ENCODE data around the gene MGAT5. TPM values are rescaled to one million over a fixed set of nuclear protein-coding genes. Genes with fewer than 3 reads are reported as not detected.

Gene MGAT5
- total RNA-seq, 1 donor from 2014 or later, result 32.5 TPM

DNA sequence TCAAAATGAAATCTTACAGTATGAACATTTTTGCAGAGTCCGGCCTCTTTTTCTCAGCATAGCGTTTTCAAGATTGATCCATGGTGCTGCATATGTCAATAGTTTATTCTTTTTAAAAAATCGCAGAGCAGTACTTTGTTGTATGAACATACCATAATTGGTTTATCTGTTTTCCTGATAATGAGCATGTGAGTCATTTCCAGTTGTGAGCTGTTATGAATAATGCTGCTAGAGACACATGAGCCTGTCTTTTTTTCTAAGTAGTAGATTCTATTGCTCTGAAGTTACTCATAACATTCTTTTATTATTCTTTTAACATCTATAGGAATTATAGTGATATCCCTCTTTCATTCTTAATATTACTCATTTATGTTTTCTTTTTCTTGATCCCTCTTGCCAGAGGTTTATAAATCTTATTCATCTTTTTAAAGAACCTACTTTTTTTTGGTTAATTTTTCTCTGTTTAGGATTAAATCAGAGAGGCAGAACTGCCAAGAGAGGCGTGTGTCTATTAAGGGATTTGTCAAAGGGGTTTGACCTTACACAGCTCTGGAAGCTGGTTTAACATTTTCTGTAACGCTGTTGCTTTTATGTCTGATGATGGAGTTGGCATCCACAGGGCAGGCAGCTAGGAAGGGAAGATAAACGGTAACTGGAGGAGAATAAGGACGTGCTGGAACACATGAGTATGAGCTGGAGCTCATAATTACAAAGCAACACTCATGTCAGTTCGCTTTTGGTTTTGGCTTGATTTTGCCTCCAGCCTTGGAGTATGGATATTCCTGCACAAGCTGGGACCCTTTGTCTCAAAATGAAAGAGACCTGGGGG is 47.4 kb downstream of the MGAT5 start:
- Histone ChIP-seq H3K36me3 (ENCODE audit: control insufficient read depth, insufficient read depth, low read length) (no peaks in the 10 kb centered on the region), H3K4me3 (ENCODE audit: low read depth, low read length) (no peak overlapping the region), H3K27me3 (ENCODE audit: control insufficient read depth, insufficient read depth, low read length) (no peaks in the 10 kb centered on the region)
- TF ChIP-seq, protein P1, sequence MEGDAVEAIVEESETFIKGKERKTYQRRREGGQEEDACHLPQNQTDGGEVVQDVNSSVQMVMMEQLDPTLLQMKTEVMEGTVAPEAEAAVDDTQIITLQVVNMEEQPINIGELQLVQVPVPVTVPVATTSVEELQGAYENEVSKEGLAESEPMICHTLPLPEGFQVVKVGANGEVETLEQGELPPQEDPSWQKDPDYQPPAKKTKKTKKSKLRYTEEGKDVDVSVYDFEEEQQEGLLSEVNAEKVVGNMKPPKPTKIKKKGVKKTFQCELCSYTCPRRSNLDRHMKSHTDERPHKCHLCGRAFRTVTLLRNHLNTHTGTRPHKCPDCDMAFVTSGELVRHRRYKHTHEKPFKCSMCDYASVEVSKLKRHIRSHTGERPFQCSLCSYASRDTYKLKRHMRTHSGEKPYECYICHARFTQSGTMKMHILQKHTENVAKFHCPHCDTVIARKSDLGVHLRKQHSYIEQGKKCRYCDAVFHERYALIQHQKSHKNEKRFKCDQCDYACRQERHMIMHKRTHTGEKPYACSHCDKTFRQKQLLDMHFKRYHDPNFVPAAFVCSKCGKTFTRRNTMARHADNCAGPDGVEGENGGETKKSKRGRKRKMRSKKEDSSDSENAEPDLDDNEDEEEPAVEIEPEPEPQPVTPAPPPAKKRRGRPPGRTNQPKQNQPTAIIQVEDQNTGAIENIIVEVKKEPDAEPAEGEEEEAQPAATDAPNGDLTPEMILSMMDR (IDR thresholded peaks at IDR 0.05; ENCODE audit: insufficient read depth, low read length, poor library complexity, severe bottlenecking), result no peak
- no peak for DNase-seq (ENCODE audit: low read depth)

DNA sequence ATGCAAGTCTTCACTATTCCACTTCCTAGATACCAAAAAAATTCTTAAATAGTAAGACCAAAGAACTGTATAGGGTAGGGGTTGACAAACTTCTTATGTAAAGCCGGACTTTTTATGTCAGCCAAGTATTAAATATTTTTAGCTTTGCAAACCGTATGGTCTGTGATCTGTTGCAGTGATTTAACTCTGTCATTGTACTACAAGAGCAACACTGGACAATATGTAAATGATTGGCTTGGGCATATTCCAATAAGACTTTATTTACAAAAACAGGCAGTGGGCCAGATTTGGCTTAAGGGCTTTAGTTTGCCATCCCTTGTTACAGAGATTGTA is 48.0 kb downstream of the MGAT5 start:
- no peaks in the 10 kb centered on the region for H3K27me3 ChIP-seq (ENCODE audit: control insufficient read depth, insufficient read depth, low read length)
- H3K36me3 ChIP-seq (ENCODE audit: control insufficient read depth, insufficient read depth, low read length), result no peaks in the 10 kb centered on the region
- DNase-seq (ENCODE audit: low read depth), result no peak
- no peak overlapping the region for H3K4me3 ChIP-seq (ENCODE audit: low read depth, low read length)
- TF ChIP-seq, protein P1 (IDR thresholded peaks at IDR 0.05; ENCODE audit: insufficient read depth, low read length, poor library complexity, severe bottlenecking), result no peak

DNA sequence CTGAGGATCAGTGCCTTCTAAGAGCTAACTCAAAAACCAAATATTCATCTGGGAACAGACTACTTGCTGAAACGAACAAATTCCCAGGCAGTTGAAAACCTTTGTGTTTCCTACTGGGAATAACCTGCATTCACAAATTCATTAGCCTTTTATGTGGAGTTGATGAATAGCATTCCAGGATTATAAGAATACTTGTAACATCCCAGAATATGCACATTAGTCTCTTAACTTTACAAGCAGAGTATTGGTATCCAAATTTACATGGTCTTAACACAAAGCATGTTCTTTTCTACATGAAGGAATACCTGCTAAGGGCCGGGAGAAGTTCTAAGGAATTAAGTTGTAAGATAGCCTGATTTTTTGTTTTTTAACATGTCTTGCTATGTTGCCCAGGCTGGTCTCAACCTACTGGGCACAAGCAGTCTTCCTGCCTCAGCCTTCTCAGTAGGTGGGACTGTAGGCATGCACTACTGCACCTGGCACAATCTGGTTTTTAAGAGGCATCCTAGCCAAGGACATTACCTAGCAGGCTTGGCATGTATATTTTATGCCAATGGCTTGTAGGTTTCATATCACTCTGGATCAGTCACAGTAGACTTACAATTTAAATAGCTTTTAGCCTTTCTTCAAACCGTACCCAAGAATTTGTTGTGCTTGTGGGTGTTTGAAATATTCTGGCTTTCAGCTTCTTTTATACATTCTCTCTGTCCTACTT is 50.7 kb downstream of the MGAT5 start:
- Histone ChIP-seq H3K27me3 (ENCODE audit: control insufficient read depth, insufficient read depth, low read length) (no peaks in the 10 kb centered on the region), H3K36me3 (ENCODE audit: control insufficient read depth, insufficient read depth, low read length) (no peaks in the 10 kb centered on the region), H3K4me3 (ENCODE audit: low read depth, low read length) (no peak overlapping the region)
- DNase-seq (ENCODE audit: low read depth), result no peak
- TF ChIP-seq, protein P1 (IDR thresholded peaks at IDR 0.05; ENCODE audit: insufficient read depth, low read length, poor library complexity, severe bottlenecking), result no peak

DNA sequence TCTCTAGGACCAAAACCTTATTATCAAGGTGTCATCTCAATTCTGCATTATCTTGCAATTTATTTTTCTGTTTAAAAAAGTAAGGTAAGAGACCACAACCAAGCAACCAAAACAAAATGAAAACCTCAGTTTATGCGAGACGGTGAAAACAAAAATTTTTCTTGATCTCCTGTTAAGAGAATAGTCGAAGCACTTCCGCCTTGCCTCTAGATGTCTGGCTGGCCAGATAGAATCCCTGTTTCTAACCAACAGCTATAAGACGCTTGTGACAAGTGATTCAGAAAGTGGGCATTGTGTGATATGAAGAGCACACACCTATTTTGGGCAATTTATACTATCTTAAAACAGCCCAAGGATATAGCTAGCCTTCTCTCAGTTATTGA is 51.2 kb downstream of the MGAT5 start:
- H3K27me3 ChIP-seq (ENCODE audit: control insufficient read depth, insufficient read depth, low read length), result no peaks in the 10 kb centered on the region
- no peak overlapping the region for H3K4me3 ChIP-seq (ENCODE audit: low read depth, low read length)

DNA sequence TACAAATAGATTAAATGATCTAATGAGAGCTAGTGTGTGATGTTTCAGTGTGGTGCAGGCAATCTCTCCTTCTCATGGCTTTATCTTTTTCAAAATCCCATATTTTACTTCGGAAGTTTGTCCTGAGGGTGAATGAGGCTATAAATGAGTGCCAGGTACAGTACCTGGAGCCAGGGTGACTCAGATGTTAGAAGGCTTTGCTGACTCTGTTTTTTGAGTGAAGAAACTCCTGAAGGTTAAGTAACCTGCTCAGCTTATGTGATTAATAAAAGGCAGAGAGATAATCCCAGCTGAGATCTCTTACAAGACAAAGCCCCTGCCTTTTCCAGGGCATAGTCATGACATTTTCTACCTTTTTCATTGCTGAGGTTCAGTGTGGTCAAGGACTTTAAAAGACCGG is 52.6 kb downstream of the MGAT5 start:
- no peak for DNase-seq (ENCODE audit: low read depth)
- H3K27me3 ChIP-seq (ENCODE audit: control insufficient read depth, insufficient read depth, low read length), result no peaks in the 10 kb centered on the region
- H3K36me3 ChIP-seq (ENCODE audit: control insufficient read depth, insufficient read depth, low read length), result no peaks in the 10 kb centered on the region
- TF ChIP-seq, protein P1 (IDR thresholded peaks at IDR 0.05; ENCODE audit: insufficient read depth, low read length, poor library complexity, severe bottlenecking), result no peak
- H3K4me3 ChIP-seq (ENCODE audit: low read depth, low read length), result no peak overlapping the region

More for the DNA sequence above, 51.2 kb downstream of the MGAT5 start:
- TF ChIP-seq, protein P1 (IDR thresholded peaks at IDR 0.05; ENCODE audit: insufficient read depth, low read length, poor library complexity, severe bottlenecking), result no peak
- H3K36me3 ChIP-seq (ENCODE audit: control insufficient read depth, insufficient read depth, low read length), result no peaks in the 10 kb centered on the region
- no peak for DNase-seq (ENCODE audit: low read depth)

All from kidney epithelial cell (primary cell).